Panc1 (cell line): Measurements from ENCODE around the gene REX1BD.

Experiments
- CTCF ChIP-seq: fragments of 450-650 bp; IDR thresholded peaks from 2 replicates; pipeline ENCODE4 v1.5.1; 2017; ENCODE audit warnings: mild to moderate bottlenecking
- POLR2AphosphoS5 ChIP-seq: IDR thresholded peaks from 2 replicates; pipeline ENCODE4 v1.6.1; 2012; ENCODE audit warnings: mild to moderate bottlenecking, low read depth, low read length, moderate library complexity
- REST ChIP-seq, 2 experiments: IDR thresholded peaks; 2 replicates each; pipeline ENCODE4 v1.6.1; 2011 to 2012; ENCODE audit warnings: low read depth in 2 of 2, control low read depth in 1 of 2, low read length in 1 of 2, mild to moderate bottlenecking in 1 of 2, moderate library complexity in 1 of 2; ENCODE audit not compliant: insufficient read depth in 1 of 2
- SIN3A ChIP-seq: IDR thresholded peaks from 2 replicates; pipeline ENCODE4 v1.6.1; 2012; ENCODE audit warnings: low read depth, mild to moderate bottlenecking, low read length, moderate library complexity, borderline replicate concordance; ENCODE audit not compliant: insufficient read depth
- TCF7L2 ChIP-seq: IDR thresholded peaks from 2 replicates; pipeline ENCODE4 v1.6.1; 2011; ENCODE audit warnings: mild to moderate bottlenecking, low read depth, low read length, inconsistent platforms

GRCh38 chr19:18608805-18609716, 20.5 kb downstream of the REX1BD start:
- no peak for TF ChIP-seq REST (IDR thresholded peaks at IDR 0.05; ENCODE audit: insufficient read depth in 1 of 2, low read depth in 2 of 2, low read length in 1 of 2)
- no peak for TF ChIP-seq SIN3A
- no peak for TF ChIP-seq CTCF
- no peak for TF ChIP-seq TCF7L2
- TF ChIP-seq POLR2AphosphoS5 = no peak
